HepG2 (cell line): ENCODE measurements around the gene DISP2. TPM values are rescaled to one million over a fixed set of nuclear protein-coding genes. Genes with fewer than 3 reads are reported as not detected.

Experiments
- ATAC-seq: fragments of 200-7000 bp; cut with Tn5 transposase; 3 replicates; pipeline ENCODE4 v1.9.1; 2020; ENCODE audit warnings: mild to moderate bottlenecking, moderate library complexity
- BruUV-seq: library from RNA; stranded (reverse); fragments of 400-500 nt; replicated peaks from 2 replicates; lab custom pipeline; 2021; lab: Mats Ljungman, UMichigan
- CTCF ChIA-PET: fragments of 300-600 bp; formaldehyde crosslinking; extraction: SDS; loops from one replicate; lab custom pipeline; 2021; ENCODE audit warnings: low total read pairs, inconsistent platforms, low intra/inter-chr PET ratio; lab: Yijun Ruan, JAX
- POLR2A ChIA-PET: fragments of 350-600 bp; sonication (Branson Sonifier 250); formaldehyde crosslinking; loops from one replicate; lab custom pipeline; 2020; ENCODE audit warnings: antibody characterized with exemption, inconsistent platforms; lab: Yijun Ruan, JAX
- DNase-seq: peaks from one replicate; pipeline ENCODE4 v3.0.0-alpha.2; 2015; ENCODE audit warnings: low spot score
- FAIRE-seq: peaks from 3 replicates; lab custom pipeline; 2011; peaks lifted over from hg19 to GRCh38; lab: Jason Lieb, UNC
- H2AFZ ChIP-seq: one replicate; pipeline ENCODE4 v1.6.1; 2011; ENCODE audit warnings: low read length, inconsistent platforms
- H3K27ac ChIP-seq: fragments of 300-600 bp; 3 replicates; pipeline ENCODE4 v1.8.0; 2011; ENCODE audit warnings: mixed run types, mild to moderate bottlenecking, mixed read lengths, low read length, inconsistent platforms; ENCODE audit not compliant: insufficient read depth; ENCODE audit errors: extremely low read length
- H3K27me3 ChIP-seq, 2 experiments: fragments of 200-600 bp in 1 of 2; 2 replicates in 1 of 2; 3 replicates in 1 of 2; pipeline versions ENCODE4 v1.6.0 to v1.8.0; 2011; ENCODE audit warnings: low read length in 2 of 2, mild to moderate bottlenecking in 2 of 2, moderate library complexity in 2 of 2, inconsistent platforms in 1 of 2; ENCODE audit not compliant: insufficient read depth in 2 of 2, control insufficient read depth in 1 of 2
- H3K36me3 ChIP-seq, 2 experiments: fragments of 200-600 bp in 1 of 2; replicated peaks in 1 of 2; 2 replicates in 1 of 2; 3 replicates in 1 of 2; pipeline versions ENCODE4 v1.5.1 to v1.8.0; 2011; ENCODE audit warnings: low read length in 2 of 2, inconsistent platforms in 1 of 2; ENCODE audit not compliant: insufficient read depth in 2 of 2, control insufficient read depth in 1 of 2
- H3K4me1 ChIP-seq: 2 replicates; pipeline ENCODE4 v1.5.1; 2012; ENCODE audit warnings: low read length, inconsistent platforms; ENCODE audit not compliant: insufficient read depth
- H3K4me2 ChIP-seq: 2 replicates; pipeline ENCODE4 v1.6.0; 2011; ENCODE audit warnings: low read depth, low read length, inconsistent platforms
- H3K4me3 ChIP-seq, 3 experiments: fragments of 200-600 bp in 1 of 3; sonication (generic), shearing (Covaris generic) in 1 of 3; replicated peaks in 1 of 3; 2 replicates each; pipeline ENCODE4 v1.5.1; 2011 to 2016; ENCODE audit warnings: low read length in 3 of 3, inconsistent platforms in 2 of 3, low read depth in 2 of 3, mild to moderate bottlenecking in 2 of 3, control low read depth in 1 of 3, mixed read lengths in 1 of 3; ENCODE audit not compliant: insufficient read depth in 1 of 3
- H3K79me2 ChIP-seq: one replicate; pipeline ENCODE4 v1.6.1; 2011; ENCODE audit warnings: low read length, inconsistent platforms; ENCODE audit not compliant: insufficient read depth
- H3K9ac ChIP-seq: 2 replicates; pipeline ENCODE4 v1.6.0; 2011; ENCODE audit warnings: mild to moderate bottlenecking, low read depth, low read length, inconsistent platforms; ENCODE audit not compliant: insufficient read depth
- H3K9me3 ChIP-seq: 2 replicates; pipeline ENCODE4 v1.5.1; 2012; ENCODE audit warnings: mild to moderate bottlenecking, low read length
- H4K20me1 ChIP-seq: 2 replicates; pipeline ENCODE4 v1.6.0; 2011; ENCODE audit warnings: inconsistent platforms, mild to moderate bottlenecking, low read length, moderate library complexity; ENCODE audit not compliant: insufficient read depth
- ELF3 ChIP-seq: IDR thresholded peaks from 2 replicates; pipeline ENCODE4 v1.6.1; 2016; ENCODE audit warnings: missing genetic modification reagents, missing compliant biosample characterization
- ERF ChIP-seq: IDR thresholded peaks from 2 replicates; pipeline ENCODE4 v1.6.1; 2018; ENCODE audit warnings: missing biosample characterization, missing genetic modification reagents
- MXI1 ChIP-seq: IDR thresholded peaks from 3 replicates; pipeline ENCODE4 v1.6.1; 2012; ENCODE audit warnings: low read depth, low read length, inconsistent platforms, borderline replicate concordance
- RCOR2 ChIP-seq: IDR thresholded peaks from 2 replicates; pipeline ENCODE4 v1.6.1; 2016; ENCODE audit warnings: missing biosample characterization, missing genetic modification reagents
- TBX3 ChIP-seq: fragments of 450-650 bp; IDR thresholded peaks from 2 replicates; pipeline ENCODE4 v1.6.1; 2017; ENCODE audit warnings: antibody characterized with exemption, mild to moderate bottlenecking, inconsistent platforms, borderline replicate concordance
- TCF7 ChIP-seq: sonication (generic); IDR thresholded peaks from 2 replicates; pipeline ENCODE4 v1.6.1; 2016; ENCODE audit warnings: antibody characterized with exemption, low read depth
- TEAD3 ChIP-seq: optimal IDR thresholded peaks from 2 replicates; pipeline ENCODE3; 2016; ENCODE audit warnings: borderline replicate concordance
- TOPORS ChIP-seq: sonication (generic); formaldehyde crosslinking; IDR thresholded peaks from 2 replicates; pipeline ENCODE4 v1.8.0; 2023; ENCODE audit warnings: mild to moderate bottlenecking, missing genetic modification reagents
- ZFP37 ChIP-seq: sonication (generic); formaldehyde crosslinking; IDR thresholded peaks from 2 replicates; pipeline ENCODE4 v1.4.0; 2020; ENCODE audit warnings: missing genetic modification reagents, borderline replicate concordance
- ZNF350 ChIP-seq: sonication (generic); formaldehyde crosslinking; IDR thresholded peaks from 2 replicates; pipeline ENCODE4 v1.4.0; 2020; ENCODE audit warnings: mild to moderate bottlenecking, low read depth, missing genetic modification reagents, borderline replicate concordance
- ZZZ3 ChIP-seq: sonication (generic); formaldehyde crosslinking; IDR thresholded peaks from 2 replicates; pipeline ENCODE4 v1.4.0; 2020; ENCODE audit warnings: missing genetic modification reagents, mild to moderate bottlenecking, borderline replicate concordance
- WGBS: methylation state at CpG from one replicate; pipeline ENCODE4 v1.1.6; 2017; ENCODE audit warnings: low lambda C conversion rate; 5-methylcytosine and 5-hydroxymethylcytosine counted together
- in situ Hi-C: cut with HindIII; loops from 2 replicates; pipeline ENCODE4 v1.10.0; 2017; ENCODE audit warnings: low pct_unique_long_range_greater_than_20kb; ENCODE audit not compliant: extremely low pct_ligation_motif_present
- intact Hi-C: fragments of 100-400 bp; cut with micrococcal nuclease; formaldehyde crosslinking; loops from one replicate; pipeline ENCODE4 v1.10.0; 2022; ENCODE audit not compliant: unreplicated experiment
- polyA plus RNA-seq, 8 experiments: library from polyadenylated mRNA; depleted of rRNA in 3 of 8; stranded (reverse) in 7 of 8; unstranded in 1 of 8; fragments of >200 nt; fragmentation: Illumina TruSeq in 4 of 8; extraction: Trizol in 4 of 8; gene quantifications; 2 replicates each; pipeline versions ENCODE4 v1.2.1 to v1.2.3, GENCODE V29; 2011 to 2016; ENCODE audit warnings: low read depth in 4 of 8, missing spikeins in 1 of 8, mixed read lengths in 1 of 8; ENCODE audit not compliant: insufficient read depth in 1 of 8
- total RNA-seq, 5 experiments: library from RNA; depleted of rRNA; stranded (reverse); fragments of >200 nt; fragmentation: Illumina TruSeq; extraction: Trizol; gene quantifications; 2 replicates each; pipeline ENCODE4 v1.2.3, GENCODE V29; 2016; ENCODE audit warnings: low read depth in 1 of 5
- TF ChIP-seq, protein P1 (sequence below): sonication (generic); formaldehyde crosslinking; IDR thresholded peaks from 2 replicates; pipeline ENCODE4 v1.5.1; 2020; ENCODE audit warnings: mild to moderate bottlenecking, missing genetic modification reagents, moderate library complexity
- TF ChIP-seq, protein P2 (sequence below): sonication (generic); formaldehyde crosslinking; IDR thresholded peaks from 2 replicates; pipeline ENCODE4 v1.8.1; 2023; ENCODE audit warnings: missing genetic modification reagents, mild to moderate bottlenecking, borderline replicate concordance
- TF ChIP-seq, protein P3 (sequence below): sonication (generic); formaldehyde crosslinking; IDR thresholded peaks from 2 replicates; pipeline ENCODE4 v1.4.0; 2020; ENCODE audit warnings: mild to moderate bottlenecking, low read depth, missing genetic modification reagents
- TF ChIP-seq, protein P4 (sequence below): sonication (generic); formaldehyde crosslinking; conservative IDR thresholded peaks from 2 replicates; pipeline ENCODE4 v1.8.0; 2022; ENCODE audit warnings: low read depth, missing genetic modification reagents
- TF ChIP-seq, protein P5 (sequence below): sonication (generic); formaldehyde crosslinking; IDR thresholded peaks from 2 replicates; pipeline ENCODE4 v1.5.1; 2020; ENCODE audit warnings: missing genetic modification reagents, mild to moderate bottlenecking, borderline replicate concordance

Gene DISP2
- total and polyA plus RNA-seq, 2 of the 13 experiments (the other 11 are each of a cell fraction or from before 2014, with no cell fraction given): 0.09 to 0.32 TPM

DNA sequence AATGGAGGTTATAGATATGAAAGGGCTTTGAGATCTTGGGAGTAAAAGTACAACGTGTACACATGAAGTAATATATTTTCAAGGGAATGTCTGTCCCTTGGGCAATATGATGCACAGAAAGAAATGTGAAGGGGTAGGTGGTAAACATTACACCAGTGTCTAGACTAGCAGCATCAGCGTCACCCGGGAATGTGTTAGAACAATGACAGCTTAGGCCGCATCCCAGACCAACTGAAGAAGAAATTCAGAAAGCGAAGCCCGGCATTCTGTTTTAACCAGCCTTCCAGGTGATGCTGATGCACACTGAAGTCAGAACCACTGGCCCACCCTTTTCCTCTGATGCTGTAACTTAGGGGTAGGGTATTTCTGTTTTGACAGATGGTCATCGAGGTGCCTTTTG is 28.2 kb upstream of the DISP2 start:
- Histone ChIP-seq H3K79me2 (no peaks in the 10 kb centered on the region), H2AFZ (no peak overlapping the region), H3K9ac (no peak overlapping the region), H3K4me2 (no peak overlapping the region), H4K20me1 (no peaks in the 10 kb centered on the region), H3K4me1 (peaks cover 27% of the 10 kb centered on the region), H3K9me3 (no peaks in the 10 kb centered on the region), H3K27me3 (no peaks in the 10 kb centered on the region), H3K27ac (no peak overlapping the region), H3K36me3 (no peaks in the 10 kb centered on the region), H3K4me3 (no peak overlapping the region)
- ChIA-PET CTCF (no interaction called here), POLR2A (no interaction called here)
- no TSS peak for BruUV-seq
- intact Hi-C loops (no loop called here), in situ Hi-C loops (no loop called here)
- DNase-seq: no peak
- TF ChIP-seq ZNF350 (CRISPR knock-in tag): no peak
- TF ChIP-seq ZFP37: no peak
- TF ChIP-seq RCOR2: no peak
- TF ChIP-seq TBX3: no peak
- TF ChIP-seq ELF3: no peak
- TF ChIP-seq, protein P1, sequence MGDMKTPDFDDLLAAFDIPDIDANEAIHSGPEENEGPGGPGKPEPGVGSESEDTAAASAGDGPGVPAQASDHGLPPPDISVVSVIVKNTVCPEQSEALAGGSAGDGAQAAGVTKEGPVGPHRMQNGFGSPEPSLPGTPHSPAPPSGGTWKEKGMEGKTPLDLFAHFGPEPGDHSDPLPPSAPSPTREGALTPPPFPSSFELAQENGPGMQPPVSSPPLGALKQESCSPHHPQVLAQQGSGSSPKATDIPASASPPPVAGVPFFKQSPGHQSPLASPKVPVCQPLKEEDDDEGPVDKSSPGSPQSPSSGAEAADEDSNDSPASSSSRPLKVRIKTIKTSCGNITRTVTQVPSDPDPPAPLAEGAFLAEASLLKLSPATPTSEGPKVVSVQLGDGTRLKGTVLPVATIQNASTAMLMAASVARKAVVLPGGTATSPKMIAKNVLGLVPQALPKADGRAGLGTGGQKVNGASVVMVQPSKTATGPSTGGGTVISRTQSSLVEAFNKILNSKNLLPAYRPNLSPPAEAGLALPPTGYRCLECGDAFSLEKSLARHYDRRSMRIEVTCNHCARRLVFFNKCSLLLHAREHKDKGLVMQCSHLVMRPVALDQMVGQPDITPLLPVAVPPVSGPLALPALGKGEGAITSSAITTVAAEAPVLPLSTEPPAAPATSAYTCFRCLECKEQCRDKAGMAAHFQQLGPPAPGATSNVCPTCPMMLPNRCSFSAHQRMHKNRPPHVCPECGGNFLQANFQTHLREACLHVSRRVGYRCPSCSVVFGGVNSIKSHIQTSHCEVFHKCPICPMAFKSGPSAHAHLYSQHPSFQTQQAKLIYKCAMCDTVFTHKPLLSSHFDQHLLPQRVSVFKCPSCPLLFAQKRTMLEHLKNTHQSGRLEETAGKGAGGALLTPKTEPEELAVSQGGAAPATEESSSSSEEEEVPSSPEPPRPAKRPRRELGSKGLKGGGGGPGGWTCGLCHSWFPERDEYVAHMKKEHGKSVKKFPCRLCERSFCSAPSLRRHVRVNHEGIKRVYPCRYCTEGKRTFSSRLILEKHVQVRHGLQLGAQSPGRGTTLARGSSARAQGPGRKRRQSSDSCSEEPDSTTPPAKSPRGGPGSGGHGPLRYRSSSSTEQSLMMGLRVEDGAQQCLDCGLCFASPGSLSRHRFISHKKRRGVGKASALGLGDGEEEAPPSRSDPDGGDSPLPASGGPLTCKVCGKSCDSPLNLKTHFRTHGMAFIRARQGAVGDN (CRISPR knock-in tag): no peak
- TF ChIP-seq, protein P2, sequence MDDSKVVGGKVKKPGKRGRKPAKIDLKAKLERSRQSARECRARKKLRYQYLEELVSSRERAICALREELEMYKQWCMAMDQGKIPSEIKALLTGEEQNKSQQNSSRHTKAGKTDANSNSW: no peak
- TF ChIP-seq, protein P3, sequence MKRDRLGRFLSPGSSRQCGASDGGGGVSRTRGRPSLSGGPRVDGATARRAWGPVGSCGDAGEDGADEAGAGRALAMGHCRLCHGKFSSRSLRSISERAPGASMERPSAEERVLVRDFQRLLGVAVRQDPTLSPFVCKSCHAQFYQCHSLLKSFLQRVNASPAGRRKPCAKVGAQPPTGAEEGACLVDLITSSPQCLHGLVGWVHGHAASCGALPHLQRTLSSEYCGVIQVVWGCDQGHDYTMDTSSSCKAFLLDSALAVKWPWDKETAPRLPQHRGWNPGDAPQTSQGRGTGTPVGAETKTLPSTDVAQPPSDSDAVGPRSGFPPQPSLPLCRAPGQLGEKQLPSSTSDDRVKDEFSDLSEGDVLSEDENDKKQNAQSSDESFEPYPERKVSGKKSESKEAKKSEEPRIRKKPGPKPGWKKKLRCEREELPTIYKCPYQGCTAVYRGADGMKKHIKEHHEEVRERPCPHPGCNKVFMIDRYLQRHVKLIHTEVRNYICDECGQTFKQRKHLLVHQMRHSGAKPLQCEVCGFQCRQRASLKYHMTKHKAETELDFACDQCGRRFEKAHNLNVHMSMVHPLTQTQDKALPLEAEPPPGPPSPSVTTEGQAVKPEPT (CRISPR knock-in tag): no peak
- TF ChIP-seq, protein P4, sequence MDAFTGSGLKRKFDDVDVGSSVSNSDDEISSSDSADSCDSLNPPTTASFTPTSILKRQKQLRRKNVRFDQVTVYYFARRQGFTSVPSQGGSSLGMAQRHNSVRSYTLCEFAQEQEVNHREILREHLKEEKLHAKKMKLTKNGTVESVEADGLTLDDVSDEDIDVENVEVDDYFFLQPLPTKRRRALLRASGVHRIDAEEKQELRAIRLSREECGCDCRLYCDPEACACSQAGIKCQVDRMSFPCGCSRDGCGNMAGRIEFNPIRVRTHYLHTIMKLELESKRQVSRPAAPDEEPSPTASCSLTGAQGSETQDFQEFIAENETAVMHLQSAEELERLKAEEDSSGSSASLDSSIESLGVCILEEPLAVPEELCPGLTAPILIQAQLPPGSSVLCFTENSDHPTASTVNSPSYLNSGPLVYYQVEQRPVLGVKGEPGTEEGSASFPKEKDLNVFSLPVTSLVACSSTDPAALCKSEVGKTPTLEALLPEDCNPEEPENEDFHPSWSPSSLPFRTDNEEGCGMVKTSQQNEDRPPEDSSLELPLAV (CRISPR knock-in tag): no peak
- no peak for TF ChIP-seq TCF7
- TF ChIP-seq TOPORS (CRISPR knock-in tag): no peak
- TF ChIP-seq ERF (CRISPR knock-in tag): no peak
- no peak for TF ChIP-seq MXI1
- TF ChIP-seq TEAD3: no peak
- TF ChIP-seq, protein P5, sequence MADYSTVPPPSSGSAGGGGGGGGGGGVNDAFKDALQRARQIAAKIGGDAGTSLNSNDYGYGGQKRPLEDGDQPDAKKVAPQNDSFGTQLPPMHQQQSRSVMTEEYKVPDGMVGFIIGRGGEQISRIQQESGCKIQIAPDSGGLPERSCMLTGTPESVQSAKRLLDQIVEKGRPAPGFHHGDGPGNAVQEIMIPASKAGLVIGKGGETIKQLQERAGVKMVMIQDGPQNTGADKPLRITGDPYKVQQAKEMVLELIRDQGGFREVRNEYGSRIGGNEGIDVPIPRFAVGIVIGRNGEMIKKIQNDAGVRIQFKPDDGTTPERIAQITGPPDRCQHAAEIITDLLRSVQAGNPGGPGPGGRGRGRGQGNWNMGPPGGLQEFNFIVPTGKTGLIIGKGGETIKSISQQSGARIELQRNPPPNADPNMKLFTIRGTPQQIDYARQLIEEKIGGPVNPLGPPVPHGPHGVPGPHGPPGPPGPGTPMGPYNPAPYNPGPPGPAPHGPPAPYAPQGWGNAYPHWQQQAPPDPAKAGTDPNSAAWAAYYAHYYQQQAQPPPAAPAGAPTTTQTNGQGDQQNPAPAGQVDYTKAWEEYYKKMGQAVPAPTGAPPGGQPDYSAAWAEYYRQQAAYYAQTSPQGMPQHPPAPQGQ (CRISPR knock-in tag): no peak
- TF ChIP-seq ZZZ3 (CRISPR knock-in tag): no peak
- no peak for ATAC-seq
- FAIRE-seq: no peak
- 72% methylated on average over 7 of the region's 7 CpGs for WGBS
